Smooth muscle cell (in vitro differentiated cells): ENCODE measurements around the gene WWC2. TPM values are rescaled to one million over a fixed set of nuclear protein-coding genes. Genes with fewer than 3 reads are reported as not detected.
A peak's percentile ranks its signal among the peaks of the same experiment; 100 is the strongest.
"Not testable (repeated sequence)": the region's sequence is repeated elsewhere in the genome, so short reads cannot be mapped to it uniquely, and the experiment has no call there.

Source experiments
- DNase-seq: peaks from one replicate; lab custom pipeline; 2025; ENCODE audit not compliant: unreplicated experiment; lab: John Stamatoyannopoulos, UW
- H2AFZ ChIP-seq: fragments of 200-600 bp; sonication (generic); 2 replicates; pipeline ENCODE4 v1.6.0; 2016; ENCODE audit warnings: antibody characterized with exemption, low read depth, mild to moderate bottlenecking
- H3F3A ChIP-seq: fragments of 200-600 bp; sonication (generic); 2 replicates; pipeline ENCODE4 v1.6.0; 2017; ENCODE audit warnings: antibody characterized with exemption, low read depth
- H3K27ac ChIP-seq: fragments of 200-600 bp; sonication (generic); 2 replicates; pipeline ENCODE4 v1.5.1; 2016; ENCODE audit warnings: low read depth, mild to moderate bottlenecking
- H3K27me3 ChIP-seq: fragments of 200-600 bp; sonication (generic); 2 replicates; pipeline ENCODE4 v1.6.1; 2016; ENCODE audit warnings: low read depth, mild to moderate bottlenecking
- H3K36me3 ChIP-seq: fragments of 200-600 bp; sonication (generic); 2 replicates; pipeline ENCODE4 v1.5.1; 2016; ENCODE audit warnings: low read depth
- H3K4me1 ChIP-seq: fragments of 200-600 bp; sonication (generic); 2 replicates; pipeline ENCODE4 v1.5.1; 2016; ENCODE audit warnings: low read depth
- H3K4me2 ChIP-seq: fragments of 200-600 bp; sonication (generic); 2 replicates; pipeline ENCODE4 v1.6.0; 2016; ENCODE audit warnings: mild to moderate bottlenecking
- H3K4me3 ChIP-seq: fragments of 200-600 bp; sonication (generic); 2 replicates; pipeline ENCODE4 v1.5.1; 2016; ENCODE audit warnings: mild to moderate bottlenecking
- H3K79me2 ChIP-seq: fragments of 200-600 bp; sonication (generic); 2 replicates; pipeline ENCODE4 v1.6.0; 2016; ENCODE audit warnings: low read depth, mild to moderate bottlenecking
- H3K9ac ChIP-seq: fragments of 200-600 bp; sonication (generic); 2 replicates; pipeline ENCODE4 v1.6.0; 2016; ENCODE audit warnings: low read depth
- H3K9me3 ChIP-seq: fragments of 200-600 bp; sonication (generic); replicated peaks from 2 replicates; pipeline ENCODE4 v1.5.1; 2016; ENCODE audit warnings: low read depth
- H4K20me1 ChIP-seq: fragments of 200-600 bp; sonication (generic); 2 replicates; pipeline ENCODE4 v1.6.0; 2016; ENCODE audit warnings: low read depth
- CTCF ChIP-seq: fragments of 200-600 bp; sonication (generic); IDR thresholded peaks from 2 replicates; pipeline ENCODE4 v1.5.1; 2017; ENCODE audit warnings: borderline replicate concordance, mild to moderate bottlenecking, antibody characterized with exemption; ENCODE audit not compliant: insufficient read depth, poor library complexity, severe bottlenecking
- WGBS: methylation state at CpG from one replicate; pipeline ENCODE4 v1.1.7; 2016; ENCODE audit warnings: low lambda C conversion rate; 5-methylcytosine and 5-hydroxymethylcytosine counted together
- polyA plus RNA-seq: library from polyadenylated mRNA; unstranded; fragments of >200 nt; fragmentation: Nextera tagmentation; extraction: Ambion mirVana; gene quantifications from 2 replicates; pipeline ENCODE4 v1.2.1, GENCODE V29; 2016
- total RNA-seq: library from RNA; depleted of rRNA; stranded (reverse); fragments of >200 nt; gene quantifications from 2 replicates; pipeline ENCODE4 v1.2.3, GENCODE V29; 2014

The WWC2 gene
- total and polyA plus RNA-seq, 2 experiments from 2014 or later: 11.2 to 13.5 TPM

GRCh38 chr4:183118141-183118540 is 19.1 kb downstream of the WWC2 start:
- Histone ChIP-seq H3K27ac (peak overlapping the region; percentile 24), H3K4me2 (peak overlapping the region; percentile 63), H3K79me2 (peaks cover 92% of the 10 kb centered on the region), H3K27me3 (no peaks in the 10 kb centered on the region), H4K20me1 (peaks cover 66% of the 10 kb centered on the region), H3F3A (no peaks in the 10 kb centered on the region), H2AFZ (no peak overlapping the region), H3K4me1 (peaks cover 22% of the 10 kb centered on the region), H3K9me3 (no peaks in the 10 kb centered on the region), H3K36me3 (no peaks in the 10 kb centered on the region), H3K4me3 (no peak overlapping the region), H3K9ac (no peak overlapping the region)
- WGBS: 65% methylated on average over 2 of the region's 2 CpGs
- DNase-seq: no peak
- TF ChIP-seq CTCF: no peak

GRCh38 chr4:183118585-183118984 is 19.5 kb downstream of the WWC2 start:
- no peak for TF ChIP-seq CTCF
- peaks cover 92% of the 10 kb centered on the region for H3K79me2 ChIP-seq
- H3K9ac ChIP-seq: no peak overlapping the region
- H3K27ac ChIP-seq: peak overlapping the region; percentile 47
- no peaks in the 10 kb centered on the region for H3K36me3 ChIP-seq
- 3% methylated on average over 3 of the region's 3 CpGs for WGBS
- peaks cover 22% of the 10 kb centered on the region for H3K4me1 ChIP-seq
- peak overlapping the region; percentile 63 for H3K4me2 ChIP-seq
- H2AFZ ChIP-seq: no peak overlapping the region
- H3K27me3 ChIP-seq: no peaks in the 10 kb centered on the region
- no peaks in the 10 kb centered on the region for H3F3A ChIP-seq
- no peaks in the 10 kb centered on the region for H3K9me3 ChIP-seq
- H3K4me3 ChIP-seq: no peak overlapping the region
- no peak for DNase-seq
- peaks cover 65% of the 10 kb centered on the region for H4K20me1 ChIP-seq

- H3K4me3 ChIP-seq, H3K4me2 ChIP-seq, H2AFZ ChIP-seq, H3K27me3 ChIP-seq, H3K9me3 ChIP-seq, H3K9ac ChIP-seq, H3F3A ChIP-seq, H3K36me3 ChIP-seq, DNase-seq, H3K27ac ChIP-seq: not testable (repeated sequence)
- H3K79me2 ChIP-seq: peaks cover 84% of the 10 kb centered on the region
- H4K20me1 ChIP-seq: peaks cover 61% of the 10 kb centered on the region
- peaks cover 18% of the 10 kb centered on the region for H3K4me1 ChIP-seq
- 99% methylated on average over 12 of the region's 12 CpGs for WGBS
Measured at GRCh38 chr4:183121660-183122059, 22.6 kb downstream of the WWC2 start.

- WGBS: 92% methylated on average over 3 of the region's 3 CpGs
- no peaks in the 10 kb centered on the region for H3K36me3 ChIP-seq
- H3K79me2 ChIP-seq: peaks cover 90% of the 10 kb centered on the region
- no peak for TF ChIP-seq CTCF
- H3K4me1 ChIP-seq: peaks cover 4% of the 10 kb centered on the region
- no peaks in the 10 kb centered on the region for H3F3A ChIP-seq
- H2AFZ ChIP-seq: no peak overlapping the region
- H3K9ac ChIP-seq: no peak overlapping the region
- no peak overlapping the region for H3K4me2 ChIP-seq
- no peak overlapping the region for H3K27ac ChIP-seq
- H3K27me3 ChIP-seq: no peaks in the 10 kb centered on the region
- H3K4me3 ChIP-seq: no peak overlapping the region
- H3K9me3 ChIP-seq: no peaks in the 10 kb centered on the region
- H4K20me1 ChIP-seq: peaks cover 67% of the 10 kb centered on the region
- DNase-seq: no peak
Measured at GRCh38 chr4:183124228-183124627, 25.2 kb downstream of the WWC2 start.
